Upper lobe of right lung (tissue), 1 donor: ENCODE results near the gene AMER2. TPM values are rescaled to one million over a fixed set of nuclear protein-coding genes. Genes with fewer than 3 reads are reported as not detected.

ENCODE experiments used
- ATAC-seq: fragments of 200-7000 bp; cut with Tn5 transposase; one replicate; pipeline ENCODE4 v1.9.1; 2020; ENCODE audit warnings: mild to moderate bottlenecking, moderate library complexity
- DNase-seq: peaks from one replicate; pipeline ENCODE4 v3.0.0-alpha.2; 2020
- H3K27ac ChIP-seq: fragments of 200-600 bp; one replicate; pipeline ENCODE4 v1.8.0; 2022
- H3K27me3 ChIP-seq: fragments of 200-600 bp; one replicate; pipeline ENCODE4 v1.8.0; 2022; ENCODE audit warnings: mild to moderate bottlenecking
- H3K36me3 ChIP-seq: fragments of 200-600 bp; one replicate; pipeline ENCODE4 v1.8.0; 2022
- H3K4me1 ChIP-seq: fragments of 200-600 bp; one replicate; pipeline ENCODE4 v1.8.0; 2022
- H3K4me3 ChIP-seq: fragments of 200-600 bp; one replicate; pipeline ENCODE4 v1.8.0; 2022; ENCODE audit warnings: mild to moderate bottlenecking
- H3K9me3 ChIP-seq: fragments of 200-600 bp; one replicate; pipeline ENCODE4 v1.8.0; 2022
- CTCF ChIP-seq: fragments of 200-600 bp; IDR thresholded peaks from one replicate; pipeline ENCODE4 v1.8.0; 2022; ENCODE audit warnings: antibody characterized with exemption
- intact Hi-C: fragments of 100-400 bp; cut with DNase I; formaldehyde crosslinking; loops from one replicate; pipeline ENCODE4 v1.11.0; 2022
- total RNA-seq: library from RNA; stranded (reverse); fragmentation: NEBNext Ultra II Directional; extraction: Animal tissue kit (Norgen Biotek cat#: 25700); gene quantifications from one replicate; pipeline ENCODE4 v1.2.1, GENCODE V29; 2021
- donor health status: DM: no; HTN: yes; CAD: no; lungs with severe emphysema.

The AMER2 gene
- total RNA-seq, 1 donor from 2014 or later = not detected

GRCh38 chr13:25136880-25137787 is 35.0 kb downstream of the AMER2 start:
- Histone ChIP-seq H3K36me3 (no peaks in the 10 kb centered on the region), H3K27me3 (peaks cover 8% of the 10 kb centered on the region), H3K9me3 (no peaks in the 10 kb centered on the region), H3K27ac (no peak overlapping the region), H3K4me1 (no peaks in the 10 kb centered on the region), H3K4me3 (no peak overlapping the region)
- no peak for TF ChIP-seq CTCF
- ATAC-seq = no peak
- intact Hi-C loops = no loop called here
- no peak for DNase-seq

GRCh38 chr13:25135896-25136295 is 36.2 kb downstream of the AMER2 start:
- Histone ChIP-seq H3K27ac (no peak overlapping the region), H3K36me3 (no peaks in the 10 kb centered on the region), H3K27me3 (peaks cover 8% of the 10 kb centered on the region), H3K9me3 (no peaks in the 10 kb centered on the region), H3K4me3 (no peak overlapping the region), H3K4me1 (no peaks in the 10 kb centered on the region)
- DNase-seq = no peak
- intact Hi-C loops = no loop called here
- ATAC-seq = no peak
- TF ChIP-seq CTCF = no peak

- no peak for DNase-seq
- Histone ChIP-seq H3K9me3 (no peaks in the 10 kb centered on the region), H3K36me3 (no peaks in the 10 kb centered on the region), H3K27ac (no peak overlapping the region), H3K27me3 (peaks cover 8% of the 10 kb centered on the region), H3K4me3 (no peak overlapping the region), H3K4me1 (no peaks in the 10 kb centered on the region)
- TF ChIP-seq CTCF = no peak
- no peak for ATAC-seq
- intact Hi-C loops = no loop called here
Measured at GRCh38 chr13:25132751-25133390, 39.2 kb downstream of the AMER2 start.

GRCh38 chr13:25131881-25132420 is 40.1 kb downstream of the AMER2 start:
- DNase-seq (no peak), ATAC-seq (no peak)
- H3K9me3 ChIP-seq = no peaks in the 10 kb centered on the region
- intact Hi-C loops = no loop called here
- TF ChIP-seq CTCF = no peak
- H3K27me3 ChIP-seq = peaks cover 8% of the 10 kb centered on the region
- H3K27ac ChIP-seq = no peak overlapping the region
- H3K36me3 ChIP-seq = no peaks in the 10 kb centered on the region
- H3K4me3 ChIP-seq = no peak overlapping the region
- no peaks in the 10 kb centered on the region for H3K4me1 ChIP-seq

- no peak overlapping the region for H3K27ac ChIP-seq
- no peak for TF ChIP-seq CTCF
- no peaks in the 10 kb centered on the region for H3K9me3 ChIP-seq
- no peak for DNase-seq
- H3K4me3 ChIP-seq = no peak overlapping the region
- H3K4me1 ChIP-seq = no peaks in the 10 kb centered on the region
- intact Hi-C loops = no loop called here
- no peaks in the 10 kb centered on the region for H3K36me3 ChIP-seq
- H3K27me3 ChIP-seq = peaks cover 2% of the 10 kb centered on the region
- ATAC-seq = no peak
Measured at GRCh38 chr13:25130944-25131343, 41.1 kb downstream of the AMER2 start.
